ACC112 (cell line): ENCODE results near the gene GPSM1.

Experiments
- H2AFZ ChIP-seq: fragments of 200-600 bp; sonication (generic); one replicate; pipeline ENCODE4 v1.6.0; 2017; ENCODE audit warnings: antibody characterized with exemption, low read length; ENCODE audit not compliant: unreplicated experiment
- H3K27ac ChIP-seq: fragments of 200-600 bp; sonication (generic); 2 replicates; pipeline ENCODE4 v1.5.1; 2014; ENCODE audit warnings: low read depth, mild to moderate bottlenecking, antibody characterized with exemption, low read length, moderate library complexity
- H3K27me3 ChIP-seq: fragments of 200-600 bp; sonication (generic); 2 replicates; pipeline ENCODE4 v1.6.1; 2014; ENCODE audit warnings: mild to moderate bottlenecking, antibody characterized with exemption, low read length, moderate library complexity, mixed read lengths; ENCODE audit not compliant: insufficient read depth
- H3K36me3 ChIP-seq: fragments of 200-600 bp; sonication (generic); 2 replicates; pipeline ENCODE4 v1.6.1; 2016; ENCODE audit warnings: mild to moderate bottlenecking, antibody characterized with exemption, low read length, moderate library complexity, mixed read lengths; ENCODE audit not compliant: insufficient read depth
- H3K4me1 ChIP-seq: fragments of 200-600 bp; sonication (generic); one replicate; pipeline ENCODE4 v1.6.1; 2016; ENCODE audit warnings: low read length, mixed read lengths; ENCODE audit not compliant: insufficient read depth, unreplicated experiment, control insufficient read depth
- H3K4me3 ChIP-seq: fragments of 200-600 bp; sonication (generic); 2 replicates; pipeline ENCODE4 v1.5.1; 2014; ENCODE audit warnings: mild to moderate bottlenecking, low read depth, low read length
- H3K79me2 ChIP-seq: fragments of 200-600 bp; sonication (generic); one replicate; pipeline ENCODE4 v1.6.0; 2016; ENCODE audit warnings: low read length; ENCODE audit not compliant: control insufficient read depth, unreplicated experiment, insufficient read depth

GPSM1 gene

DNA sequence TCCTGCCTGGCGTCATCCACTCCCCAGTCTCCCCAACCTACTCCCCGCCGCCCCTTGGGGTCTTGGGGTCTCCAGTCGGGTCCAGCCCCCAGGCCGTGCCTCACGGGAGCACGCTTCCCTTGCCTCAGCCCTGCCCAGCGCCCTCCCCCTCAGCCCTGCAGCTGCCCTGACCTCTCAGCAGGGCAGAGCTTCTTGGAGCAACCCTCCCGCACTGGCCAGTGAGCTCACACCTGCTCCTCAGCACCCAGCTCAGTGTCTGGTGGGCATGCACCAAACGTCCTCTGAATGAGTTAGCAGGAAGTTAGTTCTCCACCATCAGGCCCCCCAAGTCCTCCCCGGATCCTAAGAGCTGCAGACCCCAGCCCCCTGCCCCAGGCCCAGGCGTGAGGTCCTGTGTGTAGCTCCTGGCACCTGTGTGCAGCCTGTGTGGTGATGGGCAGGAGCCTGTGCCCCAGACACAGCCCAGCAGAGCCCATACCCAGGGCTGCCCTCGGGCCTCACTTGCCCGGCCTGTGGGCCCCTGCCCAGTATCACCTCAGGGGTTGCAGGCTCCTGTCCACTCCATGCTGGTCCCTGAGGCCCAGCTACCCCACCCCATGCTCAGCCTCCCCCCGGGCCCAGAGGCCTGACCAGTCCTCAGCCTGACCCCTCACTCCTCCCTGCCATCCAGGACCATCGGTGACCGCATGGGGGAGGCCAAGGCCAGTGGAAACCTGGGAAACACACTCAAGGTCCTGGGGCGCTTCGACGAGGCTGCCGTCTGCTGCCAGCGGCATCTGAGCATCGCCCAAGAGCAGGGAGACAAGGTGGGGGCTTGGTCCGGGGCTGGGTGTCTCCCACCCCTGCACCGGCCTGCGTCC is 8.2 kb downstream of the GPSM1 start:
- Histone ChIP-seq H3K4me1 (peaks cover 11% of the 10 kb centered on the region), H3K36me3 (no peaks in the 10 kb centered on the region), H3K27me3 (no peaks in the 10 kb centered on the region)

DNA sequence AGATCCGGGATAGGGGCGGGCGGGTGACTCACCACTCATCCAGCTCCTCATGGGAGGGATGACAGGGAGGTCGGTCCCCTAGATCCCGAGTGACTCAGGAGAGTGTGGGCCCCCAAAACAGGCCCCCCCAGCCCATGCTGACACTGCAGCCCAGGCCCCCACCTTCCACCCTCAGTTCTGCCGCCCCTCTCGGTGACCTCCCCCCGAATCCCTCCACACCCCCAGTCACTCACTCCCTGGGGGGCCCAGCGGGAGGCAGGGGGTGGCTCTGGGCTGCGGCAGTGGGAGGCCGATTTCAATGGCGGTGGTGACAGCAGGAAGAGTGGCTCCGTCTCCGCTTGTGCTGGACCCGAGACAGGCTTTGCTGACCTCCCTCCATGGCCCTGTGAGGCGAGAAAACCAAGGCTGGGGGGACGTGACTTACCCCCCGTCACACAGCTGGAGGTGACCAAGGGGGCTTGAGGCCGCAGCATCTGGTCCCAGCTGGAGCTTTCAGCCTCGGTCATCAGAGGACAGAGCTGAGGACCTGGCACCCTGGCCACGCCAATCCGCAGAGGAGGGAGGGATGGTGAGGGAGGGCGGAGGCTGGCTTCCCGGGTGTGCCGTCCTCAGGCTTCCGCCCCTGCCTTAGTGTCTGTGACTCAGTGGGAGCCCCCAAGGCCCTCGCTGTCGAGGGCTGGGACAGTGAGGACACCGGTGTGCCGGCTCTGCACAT is 9.0 kb downstream of the GPSM1 start:
- Histone ChIP-seq H3K36me3 (no peaks in the 10 kb centered on the region), H2AFZ (no peak overlapping the region), H3K4me1 (peaks cover 11% of the 10 kb centered on the region)

More for the DNA sequence above, 8.2 kb downstream of the GPSM1 start:
- Histone ChIP-seq H3K27ac (no peak overlapping the region), H3K79me2 (peaks cover 19% of the 10 kb centered on the region), H3K4me3 (no peak overlapping the region), H2AFZ (no peak overlapping the region)

DNA sequence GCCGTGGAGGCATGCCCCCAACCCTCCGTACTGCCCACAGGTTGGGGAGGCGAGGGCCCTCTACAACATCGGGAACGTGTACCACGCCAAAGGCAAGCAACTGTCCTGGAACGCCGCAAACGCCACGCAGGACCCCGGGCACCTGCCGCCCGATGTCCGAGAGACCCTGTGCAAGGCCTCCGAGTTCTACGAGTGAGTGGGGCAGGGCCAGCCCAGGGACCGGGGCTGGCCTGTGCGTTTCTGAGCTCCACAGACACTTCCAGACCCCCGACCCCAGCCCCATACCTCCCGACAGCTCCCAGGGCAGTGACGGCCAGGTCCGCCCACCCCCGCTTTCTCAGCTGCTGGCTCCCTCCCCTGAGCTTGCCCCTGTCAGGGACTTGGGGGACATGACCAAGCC is 9.5 kb downstream of the GPSM1 start:
- H3K27me3 ChIP-seq: no peaks in the 10 kb centered on the region
- no peak overlapping the region for H3K4me3 ChIP-seq
- H3K79me2 ChIP-seq: peaks cover 7% of the 10 kb centered on the region
- no peak overlapping the region for H3K27ac ChIP-seq
- H3K4me1 ChIP-seq: peaks cover 11% of the 10 kb centered on the region
- no peaks in the 10 kb centered on the region for H3K36me3 ChIP-seq
- no peak overlapping the region for H2AFZ ChIP-seq

More for the DNA sequence above, 9.0 kb downstream of the GPSM1 start:
- Histone ChIP-seq H3K27ac (no peak overlapping the region), H3K4me3 (no peak overlapping the region), H3K27me3 (no peaks in the 10 kb centered on the region), H3K79me2 (peaks cover 12% of the 10 kb centered on the region)

DNA sequence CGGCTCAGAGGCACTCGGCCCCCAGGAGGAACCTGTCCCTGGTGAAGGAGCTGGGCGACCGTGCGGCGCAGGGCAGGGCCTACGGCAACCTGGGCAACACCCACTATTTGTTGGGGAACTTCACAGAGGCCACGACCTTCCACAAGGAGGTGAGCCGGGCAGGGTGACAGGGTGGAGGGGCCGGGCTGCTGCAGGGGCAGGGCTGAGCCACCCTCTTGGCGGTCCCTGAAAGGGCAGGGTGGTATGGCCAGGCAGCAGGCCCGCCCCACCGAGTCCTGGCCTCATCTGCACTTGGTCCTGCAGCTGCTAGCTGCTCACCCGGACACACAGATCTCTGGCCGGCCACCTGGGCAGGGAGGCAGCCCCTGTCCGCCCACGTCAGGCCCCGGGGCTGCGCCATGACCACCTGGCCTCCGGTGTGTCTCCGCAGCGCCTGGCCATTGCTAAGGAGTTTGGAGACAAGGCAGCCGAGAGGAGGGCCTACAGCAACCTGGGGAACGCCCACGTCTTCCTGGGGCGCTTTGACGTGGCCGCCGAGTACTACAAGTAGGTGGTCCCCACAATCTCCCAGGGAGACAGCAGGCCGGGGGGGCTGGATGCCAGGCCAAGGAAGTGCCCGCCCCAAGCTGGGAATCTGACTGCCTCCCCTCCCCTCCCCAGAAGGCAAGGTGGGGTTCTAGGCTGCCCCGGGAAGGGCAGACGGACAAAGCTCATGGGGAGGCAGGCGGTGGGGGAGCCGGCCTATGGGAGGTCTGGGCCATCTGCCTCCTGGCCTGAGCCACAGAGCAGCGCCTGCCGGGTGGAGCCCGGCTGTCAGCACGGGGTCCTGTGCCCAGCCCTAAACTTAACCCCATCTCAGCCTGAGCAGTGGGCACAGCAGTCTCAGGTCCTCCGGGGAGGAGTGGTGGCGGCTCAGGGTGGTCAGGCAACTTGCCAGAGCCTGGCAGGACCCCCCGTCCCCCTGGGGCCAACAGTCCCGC is 10.4 kb downstream of the GPSM1 start:
- H3K4me3 ChIP-seq: no peak overlapping the region
- no peaks in the 10 kb centered on the region for H3K27me3 ChIP-seq
- no peaks in the 10 kb centered on the region for H3K79me2 ChIP-seq
- H3K36me3 ChIP-seq: no peaks in the 10 kb centered on the region
- no peak overlapping the region for H3K27ac ChIP-seq
- H2AFZ ChIP-seq: no peak overlapping the region
- H3K4me1 ChIP-seq: peaks cover 11% of the 10 kb centered on the region

DNA sequence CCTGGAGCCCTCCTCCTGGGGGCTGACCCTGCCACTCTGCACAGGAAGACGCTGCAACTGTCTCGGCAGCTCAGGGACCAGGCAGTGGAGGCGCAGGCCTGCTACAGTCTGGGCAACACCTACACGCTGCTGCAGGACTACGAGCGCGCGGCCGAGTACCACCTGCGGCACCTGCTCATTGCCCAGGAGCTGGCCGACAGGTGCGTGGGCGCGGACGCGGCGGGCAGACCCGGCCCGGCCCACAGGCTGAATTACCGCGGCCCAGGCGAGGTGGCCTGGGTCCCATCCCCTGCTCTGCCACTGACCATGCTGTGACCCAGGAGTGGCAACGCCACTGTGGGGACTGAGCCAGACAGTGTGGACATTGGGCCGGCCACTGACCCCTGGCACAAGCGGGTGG is 11.2 kb downstream of the GPSM1 start:
- H3K27me3 ChIP-seq: no peaks in the 10 kb centered on the region
- H3K4me3 ChIP-seq: no peak overlapping the region
- H3K4me1 ChIP-seq: peaks cover 11% of the 10 kb centered on the region
- no peak overlapping the region for H2AFZ ChIP-seq
- H3K27ac ChIP-seq: no peak overlapping the region
- H3K79me2 ChIP-seq: no peaks in the 10 kb centered on the region
- H3K36me3 ChIP-seq: no peaks in the 10 kb centered on the region

DNA sequence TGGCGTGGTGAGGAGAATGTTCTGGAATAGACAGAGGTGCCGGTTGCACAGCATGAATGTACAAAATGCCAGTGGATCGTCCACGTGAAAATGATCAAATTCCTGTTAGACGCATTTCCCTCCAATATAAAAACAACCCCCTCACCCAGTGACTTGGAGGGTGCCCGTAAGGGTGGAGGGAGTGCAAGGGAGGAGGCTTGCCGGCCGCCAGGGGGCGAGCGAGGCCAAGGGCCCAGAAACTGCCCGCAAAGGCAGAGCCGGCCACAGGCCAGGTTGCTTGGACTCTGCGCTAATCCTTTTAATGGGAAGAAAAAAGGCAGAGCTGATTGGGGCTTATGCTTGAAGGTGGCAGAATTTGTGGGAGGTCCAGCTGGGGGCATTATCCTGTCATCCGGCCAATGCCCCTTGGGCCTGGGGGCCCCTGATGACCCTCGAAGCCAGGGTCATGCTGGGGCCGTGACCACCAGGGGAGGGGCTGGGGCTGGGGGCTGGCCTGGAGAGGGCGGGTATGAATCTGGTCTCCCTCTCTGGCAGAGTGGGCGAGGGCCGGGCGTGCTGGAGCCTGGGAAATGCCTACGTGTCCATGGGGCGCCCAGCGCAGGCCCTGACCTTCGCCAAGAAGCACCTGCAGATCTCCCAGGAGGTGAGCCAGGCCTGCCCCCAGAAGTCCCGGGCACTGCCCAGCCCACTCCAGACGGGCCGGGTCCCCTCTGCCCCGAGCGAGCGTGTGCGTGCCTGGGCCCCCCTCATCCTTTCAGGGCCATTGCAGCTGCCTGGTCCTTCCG is 12.0 kb downstream of the GPSM1 start:
- Histone ChIP-seq H3K27me3 (no peaks in the 10 kb centered on the region), H3K4me3 (no peak overlapping the region), H2AFZ (no peak overlapping the region), H3K79me2 (no peaks in the 10 kb centered on the region), H3K4me1 (peaks cover 11% of the 10 kb centered on the region), H3K27ac (no peak overlapping the region), H3K36me3 (no peaks in the 10 kb centered on the region)

DNA sequence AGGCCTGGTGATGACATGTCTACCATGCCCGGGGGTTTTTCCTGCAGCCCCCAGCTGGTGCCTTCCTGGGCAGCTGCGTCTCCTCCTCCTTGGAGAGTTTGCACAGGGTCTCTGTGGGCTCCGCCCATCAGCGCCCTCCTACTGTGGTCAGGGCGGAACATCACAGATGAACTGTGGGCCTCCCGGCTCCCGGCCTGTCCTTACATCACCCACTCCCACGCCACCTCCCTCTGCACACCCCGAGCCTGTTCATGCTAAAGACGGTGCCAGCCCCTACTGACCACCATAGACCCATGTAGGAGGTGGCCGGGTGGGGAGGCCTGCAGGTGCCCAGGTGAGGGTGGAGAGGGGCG is 12.6 kb downstream of the GPSM1 start:
- Histone ChIP-seq H3K27me3 (no peaks in the 10 kb centered on the region), H3K4me3 (no peak overlapping the region), H3K36me3 (no peaks in the 10 kb centered on the region), H3K27ac (no peak overlapping the region), H2AFZ (no peak overlapping the region), H3K4me1 (peaks cover 14% of the 10 kb centered on the region), H3K79me2 (no peaks in the 10 kb centered on the region)

DNA sequence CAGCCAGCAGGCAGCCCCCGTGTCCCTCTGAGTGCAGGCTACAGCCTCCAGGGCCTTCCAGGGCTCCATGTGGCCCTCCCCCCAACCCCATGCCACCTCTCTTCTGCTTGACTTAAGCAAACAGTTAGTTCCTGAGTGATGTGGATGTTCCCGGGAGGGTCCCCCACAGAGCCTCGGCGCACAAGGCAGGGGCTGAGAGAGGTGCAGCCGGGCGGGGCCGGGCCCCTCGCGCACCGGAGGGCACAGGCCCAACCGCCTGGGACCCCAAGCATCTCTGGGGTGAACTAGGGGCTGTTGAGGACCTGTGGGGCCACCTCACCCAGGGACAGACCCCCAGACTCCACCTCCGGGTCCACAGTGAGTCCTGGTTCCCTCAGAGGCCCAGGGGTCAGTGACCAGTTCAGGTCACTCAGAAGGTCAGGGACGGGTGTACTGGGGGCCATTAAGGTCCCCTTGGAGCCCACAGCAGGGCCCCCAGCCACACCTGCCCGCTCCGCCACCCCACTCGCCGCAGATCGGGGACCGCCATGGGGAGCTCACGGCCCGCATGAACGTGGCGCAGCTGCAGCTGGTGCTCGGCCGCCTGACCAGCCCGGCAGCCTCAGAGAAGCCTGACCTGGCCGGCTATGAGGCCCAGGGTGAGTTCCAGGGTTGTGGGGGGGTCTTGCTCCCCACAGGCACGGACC is 13.2 kb downstream of the GPSM1 start:
- Histone ChIP-seq H3K4me3 (no peak overlapping the region), H3K79me2 (no peaks in the 10 kb centered on the region), H3K27ac (no peak overlapping the region), H2AFZ (no peak overlapping the region), H3K36me3 (no peaks in the 10 kb centered on the region), H3K4me1 (peaks cover 19% of the 10 kb centered on the region), H3K27me3 (no peaks in the 10 kb centered on the region)

DNA sequence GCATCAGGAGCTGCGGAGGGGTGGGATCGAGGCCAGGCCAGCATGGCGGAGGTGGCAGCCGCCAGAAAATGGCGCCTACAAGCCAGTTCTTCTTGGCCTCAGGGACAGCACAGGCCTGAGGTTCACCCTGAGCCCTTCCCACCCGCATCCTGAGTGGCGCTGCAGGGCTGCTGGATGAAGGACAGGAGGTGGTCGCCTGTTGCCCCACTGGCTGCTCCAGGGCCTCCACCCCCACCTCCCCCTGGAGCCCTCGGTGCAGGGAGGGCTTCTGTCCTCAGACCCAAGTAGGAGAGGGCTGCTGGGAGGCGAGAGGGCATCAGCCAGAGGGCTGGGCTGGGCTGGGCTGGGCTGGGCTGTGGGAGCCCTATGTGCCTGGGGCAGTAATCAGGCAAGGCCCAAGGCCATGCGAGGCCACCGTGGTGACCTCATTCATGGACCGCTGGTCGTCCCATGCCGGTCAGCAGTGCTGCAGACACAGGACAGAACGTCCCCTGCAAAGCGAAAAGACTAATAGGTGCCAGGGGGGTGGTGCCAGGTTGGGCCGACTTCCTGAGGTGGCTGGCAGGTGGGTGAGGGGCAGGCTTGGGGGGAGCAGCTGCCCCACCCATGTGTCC is 13.8 kb downstream of the GPSM1 start:
- H2AFZ ChIP-seq: no peak overlapping the region
- no peaks in the 10 kb centered on the region for H3K79me2 ChIP-seq
- peaks cover 18% of the 10 kb centered on the region for H3K4me1 ChIP-seq
- H3K27me3 ChIP-seq: no peaks in the 10 kb centered on the region
- no peak overlapping the region for H3K4me3 ChIP-seq
- H3K36me3 ChIP-seq: no peaks in the 10 kb centered on the region
- no peak overlapping the region for H3K27ac ChIP-seq
